GM12891 (cell line): ENCODE measurements around the gene YWHAG.

ENCODE experiments used
- DNase-seq: peaks from one replicate; pipeline ENCODE4 v3.0.0; 2011; ENCODE audit warnings: low spot score; ENCODE audit not compliant: insufficient read length
- FAIRE-seq: peaks from 2 replicates; lab custom pipeline; 2011; peaks lifted over from hg19 to GRCh38; lab: Jason Lieb, UNC
- PAX5 ChIP-seq: IDR thresholded peaks from 2 replicates; pipeline ENCODE4 v1.6.1; 2011; ENCODE audit warnings: low read length, moderate library complexity, mild to moderate bottlenecking; ENCODE audit not compliant: insufficient read depth, severe bottlenecking
- POLR2A ChIP-seq: IDR thresholded peaks from 2 replicates; pipeline ENCODE4 v1.6.1; 2011; ENCODE audit warnings: low read depth, low read length, control low read depth
- POLR2AphosphoS5 ChIP-seq: IDR thresholded peaks from 2 replicates; pipeline ENCODE4 v1.6.1; 2011; ENCODE audit warnings: low read depth, low read length, control low read depth
- POU2F2 ChIP-seq: IDR thresholded peaks from 2 replicates; pipeline ENCODE4 v1.6.1; 2011; ENCODE audit warnings: low read depth, mild to moderate bottlenecking, control low read depth, low read length, moderate library complexity
- SPI1 ChIP-seq: IDR thresholded peaks from 2 replicates; pipeline ENCODE4 v1.6.1; 2011; ENCODE audit warnings: low read depth, low read length, control low read depth
- TAF1 ChIP-seq: IDR thresholded peaks from 2 replicates; pipeline ENCODE4 v1.6.1; 2011; ENCODE audit warnings: low read depth, low read length, control low read depth

Gene YWHAG

DNA sequence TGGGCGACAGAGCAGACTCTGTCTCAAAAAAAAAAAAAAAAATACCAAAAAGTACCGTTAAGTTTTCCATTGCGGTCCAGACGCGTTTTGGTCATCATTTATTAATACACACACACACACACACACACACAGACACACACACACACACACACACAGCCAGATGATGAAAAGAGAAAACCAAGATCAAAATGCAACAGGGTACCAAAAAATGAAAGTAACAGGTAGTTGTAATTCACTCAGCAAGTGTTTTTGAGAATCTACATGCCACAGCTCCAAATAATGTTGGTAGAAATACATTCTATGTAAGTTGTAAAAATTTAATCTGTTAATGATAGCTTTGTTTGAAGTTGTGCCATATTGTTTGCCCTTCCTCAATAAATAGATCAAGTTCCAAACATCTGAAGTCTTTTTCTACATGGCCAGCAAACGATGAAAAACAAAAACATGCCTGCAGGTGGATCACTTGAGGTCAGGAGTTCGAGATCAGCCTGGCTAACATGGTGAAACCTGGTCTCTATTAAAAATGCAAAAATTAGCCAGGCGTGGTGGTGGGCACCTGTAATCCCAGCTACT is 9.4 kb downstream of the YWHAG start:
- no peak for TF ChIP-seq SPI1
- no peak for TF ChIP-seq POU2F2
- no peak for TF ChIP-seq POLR2A
- FAIRE-seq: no peak
- no peak for DNase-seq

DNA sequence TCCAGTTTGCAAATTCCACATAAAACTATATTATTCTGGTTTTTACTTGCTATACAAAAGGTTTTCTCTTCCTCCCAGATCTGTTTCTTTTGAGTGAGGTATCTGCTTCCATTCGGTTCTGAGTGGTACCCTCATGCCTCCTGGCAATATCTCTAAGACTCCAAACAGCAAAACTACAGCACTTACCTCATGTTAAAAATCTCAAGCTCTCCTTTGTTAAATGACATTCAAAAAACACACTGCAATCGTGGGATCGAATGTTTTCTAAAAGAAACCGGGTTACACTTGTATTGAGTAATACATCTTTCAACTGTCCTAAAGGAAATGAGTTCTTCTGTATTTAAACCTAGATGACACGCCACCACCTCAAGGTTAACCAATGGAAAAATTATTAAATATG is 11.1 kb downstream of the YWHAG start:
- FAIRE-seq (no peak), DNase-seq (no peak)
- TF ChIP-seq TAF1 (no peak), SPI1 (no peak), POLR2AphosphoS5 (no peak), POLR2A (no peak), PAX5 (no peak), POU2F2 (no peak)

DNA sequence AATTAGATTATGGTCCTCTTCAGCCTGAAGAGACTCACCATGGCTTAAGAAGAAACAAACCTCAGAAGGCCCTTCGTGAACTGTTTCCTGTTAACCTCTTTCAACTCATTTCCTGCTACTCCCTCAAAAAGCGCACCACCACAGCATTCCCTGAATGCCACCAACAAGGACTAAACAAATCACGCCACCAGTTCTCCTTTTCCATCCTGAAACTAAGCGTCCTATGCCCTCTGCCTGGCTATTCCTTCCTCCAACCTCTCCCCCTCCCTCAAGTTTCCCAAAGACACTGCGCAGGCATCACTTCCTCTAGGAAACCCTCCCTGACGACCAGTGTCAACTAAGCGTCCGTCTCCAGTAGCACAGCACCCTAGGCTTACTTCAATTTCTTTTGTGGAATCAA is 12.0 kb downstream of the YWHAG start:
- TF ChIP-seq POLR2A: 0 out of 2 replicates have a peak, but pooled peaks have one; percentile 19
- TF ChIP-seq PAX5: no peak
- TF ChIP-seq SPI1: no peak
- TF ChIP-seq POU2F2: no peak
- no peak; the same call in 1 of the 2 replicates for TF ChIP-seq POLR2AphosphoS5
- no peak for TF ChIP-seq TAF1
- DNase-seq (no peak), FAIRE-seq (no peak)

DNA sequence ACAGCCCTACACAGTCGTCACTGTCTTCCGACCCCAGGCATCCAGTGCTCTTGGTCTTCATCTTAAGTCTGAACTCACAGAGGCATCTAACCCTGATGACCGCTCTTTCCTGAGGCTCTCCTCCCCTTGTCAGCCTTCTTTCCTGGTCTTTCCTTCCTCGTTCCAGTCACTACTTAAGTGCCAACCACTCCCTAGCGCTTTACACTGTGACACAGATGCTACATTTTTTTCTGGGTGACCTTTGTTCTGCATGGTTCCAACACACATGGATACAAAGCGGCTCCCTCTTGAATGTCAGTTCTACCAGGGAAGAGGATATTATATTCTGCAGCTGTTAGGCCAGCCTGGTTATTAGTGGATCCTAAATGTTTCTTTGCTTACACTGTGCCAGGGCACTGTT is 12.7 kb downstream of the YWHAG start:
- FAIRE-seq (no peak), DNase-seq (no peak)

DNA sequence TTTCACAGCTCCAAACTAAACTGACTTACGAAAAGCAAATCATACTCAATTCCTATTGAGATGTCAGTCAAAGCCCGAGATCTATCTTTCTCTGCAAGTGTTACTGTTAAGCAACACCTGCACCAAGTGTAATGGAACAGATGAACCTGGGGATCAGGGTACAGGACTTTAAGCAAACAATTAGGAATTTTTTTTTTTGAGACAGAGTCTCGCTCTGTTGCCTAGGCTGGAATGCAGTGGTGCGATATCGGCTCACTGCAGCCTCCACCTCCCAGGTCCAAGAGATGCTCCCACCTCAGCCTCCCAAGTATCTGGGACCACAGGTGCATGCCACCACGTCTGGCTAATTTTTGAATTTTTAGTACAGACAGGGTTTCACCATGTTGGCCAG is 14.9 kb downstream of the YWHAG start:
- FAIRE-seq: no peak
- TF ChIP-seq POLR2A: no peak; the same call in 1 of the 2 replicates
- TF ChIP-seq TAF1: no peak
- no peak; the same call in 1 of the 2 replicates for TF ChIP-seq POLR2AphosphoS5
- TF ChIP-seq PAX5: no peak
- TF ChIP-seq POU2F2: no peak
- TF ChIP-seq SPI1: no peak
- no peak for DNase-seq

More for the DNA sequence above, 12.7 kb downstream of the YWHAG start:
- peak; percentile 40; the same call in 1 of the 2 replicates for TF ChIP-seq POLR2A
- TF ChIP-seq POLR2AphosphoS5: no peak; the same call in 1 of the 2 replicates
- TF ChIP-seq PAX5: no peak
- no peak for TF ChIP-seq SPI1

DNA sequence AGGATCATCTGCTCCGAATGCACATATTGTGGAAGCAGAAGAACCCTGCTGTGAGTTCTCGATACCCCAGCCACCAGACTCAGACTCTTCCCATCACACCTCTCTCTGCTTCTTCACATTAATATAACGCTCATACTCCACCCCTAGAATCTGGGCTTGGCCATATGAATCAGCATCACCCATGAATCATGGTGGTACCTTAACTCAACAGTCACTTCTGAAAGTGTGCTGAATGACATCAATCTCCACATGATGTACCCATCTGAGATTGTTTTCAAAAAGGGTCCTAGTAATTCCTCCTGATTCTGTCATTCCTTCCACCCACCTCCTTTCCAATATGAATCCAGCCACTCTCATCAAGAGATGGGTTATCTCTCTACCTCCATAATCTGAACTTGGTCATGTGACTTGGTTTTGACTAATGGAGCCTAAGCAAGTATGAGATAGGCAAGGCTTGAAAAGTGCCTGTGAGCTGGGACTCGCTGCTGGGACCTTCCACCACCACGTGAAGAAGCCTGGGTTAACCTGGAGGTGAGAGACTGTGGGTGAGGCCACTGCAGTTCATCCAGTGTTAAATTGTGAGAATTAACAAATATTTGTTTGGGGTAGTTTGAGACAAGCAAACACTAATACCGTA is 15.4 kb downstream of the YWHAG start:
- TF ChIP-seq POLR2A (no peak; the same call in none of the 2 replicates), POLR2AphosphoS5 (no peak)
- DNase-seq (no peak), FAIRE-seq (no peak)

DNA sequence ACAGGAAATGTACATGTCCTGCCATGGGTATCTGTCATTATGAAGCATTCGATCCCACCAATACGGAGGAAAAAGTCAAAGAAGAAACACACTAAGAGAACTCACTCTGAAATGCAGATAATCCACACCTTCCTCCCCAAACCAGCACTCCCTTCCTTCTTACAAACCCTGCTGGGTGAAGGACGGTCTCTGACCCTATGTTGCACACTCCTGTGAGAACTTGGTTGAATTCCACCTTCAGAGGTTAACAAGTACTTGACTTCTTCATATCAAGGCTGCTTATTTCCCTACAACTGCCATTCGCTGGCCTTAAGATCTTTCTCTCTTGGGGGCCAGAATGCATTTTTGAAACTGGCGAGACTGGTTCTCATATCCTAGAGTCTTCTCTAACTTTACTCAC is 16.6 kb downstream of the YWHAG start:
- DNase-seq (no peak), FAIRE-seq (no peak)
- TF ChIP-seq POLR2AphosphoS5 (no peak; the same call in 1 of the 2 replicates), PAX5 (no peak), POLR2A (no peak), TAF1 (no peak), SPI1 (no peak), POU2F2 (no peak)

DNA sequence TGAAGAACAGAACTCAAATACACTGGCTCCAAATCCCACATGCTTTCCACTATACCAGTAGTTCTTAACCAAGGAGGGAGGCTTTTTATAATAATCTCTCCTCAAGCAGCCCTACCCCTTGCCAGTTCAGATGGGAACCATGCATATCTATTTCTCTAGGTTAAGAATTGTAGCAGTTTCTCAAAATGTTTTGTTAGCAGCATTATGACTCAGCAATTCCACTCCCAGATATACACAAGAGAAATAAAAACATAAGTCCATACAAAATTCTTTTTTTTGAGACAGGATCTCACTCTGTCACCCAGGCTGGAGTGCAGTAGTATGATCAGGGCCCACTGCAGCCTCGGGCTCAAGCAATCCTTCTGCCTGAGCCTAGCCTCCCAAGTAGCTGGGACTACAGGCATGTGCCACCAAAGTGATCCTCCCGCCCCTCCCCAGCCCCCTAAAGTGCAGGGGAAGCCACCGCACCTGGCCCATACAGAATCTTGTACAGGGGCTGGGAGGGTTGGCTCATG is 18.1 kb downstream of the YWHAG start:
- DNase-seq (no peak), FAIRE-seq (no peak)
- TF ChIP-seq PAX5 (no peak), POU2F2 (no peak), POLR2AphosphoS5 (no peak), POLR2A (no peak), SPI1 (no peak), TAF1 (no peak)

DNA sequence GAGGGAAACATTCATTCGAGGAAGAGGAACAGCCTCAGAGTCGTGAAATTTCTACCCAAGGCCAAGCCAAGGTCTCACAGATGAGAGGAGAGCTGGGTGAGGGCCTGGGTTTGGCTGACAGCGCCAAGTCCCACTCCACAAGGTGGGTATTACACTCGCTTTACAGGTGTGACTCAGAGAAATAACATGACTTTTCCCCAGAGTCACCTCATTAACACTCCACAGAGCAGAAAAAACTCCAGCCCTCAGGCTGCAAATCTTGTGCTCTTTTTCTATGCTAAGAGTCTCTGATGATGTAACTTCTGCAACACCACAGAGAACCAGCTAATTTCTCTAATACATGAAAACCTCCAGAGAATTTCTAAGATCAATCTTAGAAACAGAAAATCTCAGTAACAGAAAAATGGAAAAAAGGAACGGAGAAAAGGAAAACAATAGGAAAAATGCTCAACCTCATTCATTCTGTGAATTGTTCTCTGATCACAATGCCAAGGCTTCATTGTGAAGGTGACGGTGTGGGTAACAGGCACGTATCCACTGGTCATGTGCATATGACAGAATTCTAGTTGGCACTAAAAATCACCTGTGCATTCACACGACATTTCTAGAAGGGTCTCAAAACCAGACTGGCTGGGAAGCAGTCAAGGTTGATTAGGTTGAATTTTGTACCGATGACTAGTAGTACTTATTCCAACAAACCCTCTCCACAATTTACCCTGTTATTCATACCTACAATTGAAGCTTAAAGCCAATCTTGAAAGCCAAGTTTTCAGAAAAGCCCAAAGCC is 20.3 kb downstream of the YWHAG start:
- DNase-seq (no peak), FAIRE-seq (no peak)
- no peak for TF ChIP-seq POLR2A
- TF ChIP-seq POU2F2: no peak
- TF ChIP-seq TAF1: no peak
- TF ChIP-seq POLR2AphosphoS5: no peak
- no peak for TF ChIP-seq PAX5
- no peak for TF ChIP-seq SPI1
